ENCODE results near the gene BEAN1.

DNA sequence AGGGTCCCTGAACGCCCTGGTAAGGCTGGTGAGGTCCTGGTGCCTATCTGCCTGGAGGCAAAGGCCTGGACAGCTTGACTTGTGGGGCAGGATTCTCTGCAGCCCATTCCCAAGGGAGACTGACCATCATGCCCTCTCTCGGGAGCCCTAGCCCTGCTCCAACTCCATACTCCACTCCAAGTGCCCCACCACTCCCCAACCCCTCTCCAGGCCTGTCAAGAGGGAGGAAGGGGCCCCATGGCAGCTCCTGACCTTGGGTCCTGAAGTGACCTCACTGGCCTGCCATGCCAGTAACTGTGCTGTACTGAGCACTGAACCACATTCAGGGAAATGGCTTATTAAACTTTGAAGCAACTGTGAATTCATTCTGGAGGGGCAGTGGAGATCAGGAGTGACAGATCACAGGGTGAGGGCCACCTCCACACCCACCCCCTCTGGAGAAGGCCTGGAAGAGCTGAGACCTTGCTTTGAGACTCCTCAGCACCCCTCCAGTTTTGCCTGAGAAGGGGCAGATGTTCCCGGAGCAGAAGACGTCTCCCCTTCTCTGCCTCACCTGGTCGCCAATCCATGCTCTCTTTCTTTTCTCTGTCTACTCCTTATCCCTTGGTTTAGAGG lies 23.5 kb upstream of the BEAN1 start:
- TF ChIP-seq, protein P1, sequence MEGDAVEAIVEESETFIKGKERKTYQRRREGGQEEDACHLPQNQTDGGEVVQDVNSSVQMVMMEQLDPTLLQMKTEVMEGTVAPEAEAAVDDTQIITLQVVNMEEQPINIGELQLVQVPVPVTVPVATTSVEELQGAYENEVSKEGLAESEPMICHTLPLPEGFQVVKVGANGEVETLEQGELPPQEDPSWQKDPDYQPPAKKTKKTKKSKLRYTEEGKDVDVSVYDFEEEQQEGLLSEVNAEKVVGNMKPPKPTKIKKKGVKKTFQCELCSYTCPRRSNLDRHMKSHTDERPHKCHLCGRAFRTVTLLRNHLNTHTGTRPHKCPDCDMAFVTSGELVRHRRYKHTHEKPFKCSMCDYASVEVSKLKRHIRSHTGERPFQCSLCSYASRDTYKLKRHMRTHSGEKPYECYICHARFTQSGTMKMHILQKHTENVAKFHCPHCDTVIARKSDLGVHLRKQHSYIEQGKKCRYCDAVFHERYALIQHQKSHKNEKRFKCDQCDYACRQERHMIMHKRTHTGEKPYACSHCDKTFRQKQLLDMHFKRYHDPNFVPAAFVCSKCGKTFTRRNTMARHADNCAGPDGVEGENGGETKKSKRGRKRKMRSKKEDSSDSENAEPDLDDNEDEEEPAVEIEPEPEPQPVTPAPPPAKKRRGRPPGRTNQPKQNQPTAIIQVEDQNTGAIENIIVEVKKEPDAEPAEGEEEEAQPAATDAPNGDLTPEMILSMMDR (IDR thresholded peaks at IDR 0.05): no peak
- no peak for TF ChIP-seq POLR2A (IDR thresholded peaks at IDR 0.05)

Measured in adrenal gland (tissue), 5 donors.